H1 (cell line): ENCODE data around the gene CST5. TPM values are rescaled to one million over a fixed set of nuclear protein-coding genes. Genes with fewer than 3 reads are reported as not detected.

ENCODE experiments used
- MAFK ChIP-seq: IDR thresholded peaks from 2 replicates; pipeline ENCODE4 v1.6.1; 2012; ENCODE audit warnings: low read depth, mild to moderate bottlenecking, improper control_type of control experiment, low read length
- NRF1 ChIP-seq: IDR thresholded peaks from 2 replicates; pipeline ENCODE4 v1.6.1; 2011; ENCODE audit warnings: mild to moderate bottlenecking, low read depth, low read length, improper control_type of control experiment
- RXRA ChIP-seq: IDR thresholded peaks from 2 replicates; pipeline ENCODE4 v1.6.1; 2011; ENCODE audit warnings: low read depth, mild to moderate bottlenecking, low read length, moderate library complexity; ENCODE audit not compliant: insufficient read depth
- SUZ12 ChIP-seq: fragments of 200-600 bp; sonication (generic); IDR thresholded peaks from 2 replicates; pipeline ENCODE4 v1.6.1; 2012; ENCODE audit warnings: mild to moderate bottlenecking, inconsistent platforms, low read length, moderate library complexity, mixed read lengths
- polyA plus RNA-seq, 7 experiments: library from polyadenylated mRNA; depleted of rRNA in 3 of 7; stranded (reverse) in 5 of 7; unstranded in 2 of 7; fragments of >200 nt in 5 of 7; fragments of 200-250 nt in 2 of 7; gene quantifications; 1 replicate in 5 of 7; 2 replicates in 1 of 7; 4 replicates in 1 of 7; pipeline versions ENCODE4 v1.2.1 to v1.2.3, GENCODE V29; 2011 to 2013; ENCODE audit warnings: missing spikeins in 2 of 7, mixed read lengths in 2 of 7
- total RNA-seq: library from RNA; stranded (reverse); fragmentation: NEBNext Ultra II Directional; extraction: Animal tissue kit (Norgen Biotek cat#: 25700); gene quantifications from 2 replicates; pipeline ENCODE4 v1.2.1, GENCODE V29; 2021

The CST5 gene
- total and polyA plus RNA-seq, 2 of the 8 experiments (the other 6 are each of a cell fraction or from before 2014, with no cell fraction given): not detected

GRCh38 chr20:23880417-23880816 is 869 bp upstream of the CST5 start (continued):
- no peak for TF ChIP-seq SUZ12
- TF ChIP-seq RXRA: no peak
- TF ChIP-seq NRF1: no peak
- no peak for TF ChIP-seq MAFK
- TF ChIP-seq, all 59 proteins: peak for 0
